GM18526 (cell line): ENCODE measurements around the gene SAMD4A.

Experiments used
- POLR2A ChIP-seq: IDR thresholded peaks from 3 replicates; pipeline ENCODE4 v1.6.1; 2011; ENCODE audit not compliant: insufficient read length; ENCODE audit errors: extremely low read depth

Gene SAMD4A, protein sequence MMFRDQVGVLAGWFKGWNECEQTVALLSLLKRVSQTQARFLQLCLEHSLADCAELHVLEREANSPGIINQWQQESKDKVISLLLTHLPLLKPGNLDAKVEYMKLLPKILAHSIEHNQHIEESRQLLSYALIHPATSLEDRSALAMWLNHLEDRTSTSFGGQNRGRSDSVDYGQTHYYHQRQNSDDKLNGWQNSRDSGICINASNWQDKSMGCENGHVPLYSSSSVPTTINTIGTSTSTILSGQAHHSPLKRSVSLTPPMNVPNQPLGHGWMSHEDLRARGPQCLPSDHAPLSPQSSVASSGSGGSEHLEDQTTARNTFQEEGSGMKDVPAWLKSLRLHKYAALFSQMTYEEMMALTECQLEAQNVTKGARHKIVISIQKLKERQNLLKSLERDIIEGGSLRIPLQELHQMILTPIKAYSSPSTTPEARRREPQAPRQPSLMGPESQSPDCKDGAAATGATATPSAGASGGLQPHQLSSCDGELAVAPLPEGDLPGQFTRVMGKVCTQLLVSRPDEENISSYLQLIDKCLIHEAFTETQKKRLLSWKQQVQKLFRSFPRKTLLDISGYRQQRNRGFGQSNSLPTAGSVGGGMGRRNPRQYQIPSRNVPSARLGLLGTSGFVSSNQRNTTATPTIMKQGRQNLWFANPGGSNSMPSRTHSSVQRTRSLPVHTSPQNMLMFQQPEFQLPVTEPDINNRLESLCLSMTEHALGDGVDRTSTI

DNA sequence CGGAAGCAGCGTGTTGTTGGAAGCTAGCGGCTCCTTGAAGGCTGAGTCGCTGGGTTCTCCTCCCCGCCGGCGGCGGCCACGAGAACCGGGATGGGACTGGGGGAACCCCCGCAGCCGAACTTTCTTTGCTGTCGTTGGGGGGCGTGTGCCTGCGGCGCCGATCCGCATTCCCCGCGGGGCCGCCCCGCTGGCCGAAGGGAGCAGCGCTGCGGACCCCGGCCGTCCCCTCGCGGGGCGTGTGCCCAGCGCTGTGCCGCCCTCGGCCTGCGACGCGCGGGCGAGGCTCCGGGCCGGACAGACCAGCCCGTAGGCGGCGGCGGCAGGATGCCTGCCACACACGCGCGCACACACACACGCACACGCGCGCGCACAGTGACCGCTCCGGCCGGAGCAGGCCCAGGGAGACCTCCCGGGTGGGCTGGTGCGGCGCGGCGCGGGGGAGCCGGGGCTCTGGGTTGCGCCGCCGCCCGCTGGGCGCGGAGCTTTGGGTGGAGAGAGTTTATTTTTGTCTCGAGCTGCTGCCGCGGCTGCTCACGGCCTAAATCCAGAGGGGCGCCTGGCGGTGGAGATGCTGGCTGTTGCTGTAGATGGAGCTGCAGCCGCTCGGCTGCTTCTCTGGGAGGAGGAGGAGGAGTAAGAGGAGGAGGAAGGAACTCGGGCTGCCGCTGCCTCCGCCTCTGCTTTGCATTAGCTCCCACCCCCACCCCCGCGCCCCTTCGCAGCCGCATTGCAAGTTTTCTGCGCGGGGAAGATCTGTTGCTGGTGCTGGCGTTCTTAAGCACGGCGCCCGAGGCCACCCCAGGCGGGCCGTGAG is at the start of gene SAMD4A:
Gene SAMD4A (plus strand): TSS at position 719 of the 814 bp plus-strand sequence. CDS start 789 bp downstream, outside the sequence.
- no peak for TF ChIP-seq POLR2A

GRCh38 chr14:54524410-54524809 is 42.5 kb upstream of the SAMD4A start:
- TF ChIP-seq POLR2A, result no peak

DNA sequence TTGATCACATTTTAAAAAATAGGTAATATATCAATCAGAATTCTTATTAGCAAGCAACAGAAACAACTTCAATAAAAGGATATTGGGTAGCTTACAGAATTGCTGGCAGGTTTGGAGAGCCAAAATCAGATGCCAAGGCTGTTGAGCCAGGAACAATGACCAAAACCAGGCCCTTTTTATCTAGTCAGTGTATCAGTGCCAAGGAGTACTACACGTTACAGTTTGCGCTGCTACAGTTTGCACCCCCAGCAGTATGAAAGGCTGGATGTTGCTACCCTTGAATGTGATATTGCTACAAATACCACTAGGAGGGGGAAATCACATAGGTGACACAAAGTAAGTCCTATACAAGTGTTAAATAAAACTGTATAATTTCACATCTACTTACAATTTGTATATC is 38.0 kb upstream of the SAMD4A start:
- TF ChIP-seq POLR2A, result no peak

DNA sequence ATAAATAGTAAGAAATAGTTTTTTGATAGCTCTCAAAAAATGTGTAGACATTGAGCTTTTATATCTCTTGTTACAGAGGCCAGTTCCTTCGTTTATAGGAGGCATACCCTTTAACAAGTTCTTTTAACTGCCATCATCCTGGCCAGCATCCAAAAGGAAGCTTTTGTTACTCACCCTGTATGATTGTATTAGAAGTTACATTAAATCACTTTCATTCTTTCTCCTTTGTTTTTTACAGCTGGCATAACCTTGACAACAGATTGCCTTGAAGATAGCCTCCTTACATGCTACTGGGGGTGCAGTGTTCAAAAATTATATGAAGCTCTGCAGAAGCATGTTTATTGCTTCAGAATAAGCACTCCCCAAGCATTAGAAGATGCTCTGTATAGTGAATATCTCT is 37.1 kb upstream of the SAMD4A start:
- no peak for TF ChIP-seq POLR2A

GRCh38 chr14:54532111-54533012 is 34.6 kb upstream of the SAMD4A start:
- no peak for TF ChIP-seq POLR2A

DNA sequence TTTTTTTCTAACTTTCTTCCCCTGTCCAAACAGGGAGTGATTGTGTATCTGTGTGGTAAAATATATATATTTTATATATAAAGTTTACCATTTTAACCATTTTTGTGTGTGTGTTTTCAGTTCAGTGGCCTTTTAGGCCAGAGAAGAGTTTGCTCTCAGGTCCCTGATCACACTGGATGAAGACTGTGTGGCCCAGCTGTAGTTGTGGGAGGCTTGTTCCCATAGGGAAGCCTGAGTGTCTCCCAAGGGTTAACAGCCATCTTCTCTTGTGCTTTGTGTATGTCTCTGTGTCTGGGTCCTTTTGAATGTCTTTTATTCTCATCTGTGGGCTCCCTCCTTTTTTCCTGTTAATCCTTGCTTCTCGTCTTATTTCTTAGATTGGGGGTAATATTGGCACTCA is 33.8 kb upstream of the SAMD4A start:
- no peak for TF ChIP-seq POLR2A

DNA sequence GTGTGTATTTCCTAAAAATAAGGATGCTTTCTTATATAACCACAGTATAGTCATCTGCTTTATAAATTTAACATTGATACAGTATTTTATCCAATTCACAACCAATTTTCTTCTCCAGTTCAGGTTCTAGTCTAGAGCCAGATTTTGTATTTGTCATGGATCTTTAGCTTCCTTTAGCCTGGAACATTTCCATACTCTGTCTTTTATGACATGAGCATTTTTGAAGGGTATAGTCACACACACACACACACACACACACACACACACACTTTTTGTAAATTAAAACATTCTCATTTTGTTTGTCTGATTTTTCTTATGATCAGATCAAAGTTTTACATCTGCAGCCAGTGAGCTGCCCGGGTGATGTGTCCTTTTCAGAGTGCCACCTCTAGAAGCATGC is 31.8 kb upstream of the SAMD4A start:
- TF ChIP-seq POLR2A, result no peak

DNA sequence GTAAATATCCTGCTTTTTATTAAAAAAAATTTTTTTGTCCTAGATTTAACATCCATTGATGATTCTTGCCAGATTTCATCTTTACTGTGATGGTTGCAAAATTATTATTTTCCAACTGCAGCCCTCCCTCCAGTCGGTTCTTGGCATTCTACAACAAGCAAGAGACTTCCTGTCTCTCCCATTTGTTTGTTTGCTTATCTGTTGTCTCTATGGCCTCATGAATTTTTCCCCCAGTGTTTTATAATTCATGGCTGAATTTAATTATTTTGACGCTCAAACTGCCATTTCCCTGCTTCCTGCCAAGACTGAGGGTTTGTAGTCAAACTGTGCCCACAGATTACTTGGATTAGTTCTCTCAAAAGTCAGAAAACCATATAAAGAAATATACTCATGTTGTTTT is 31.3 kb upstream of the SAMD4A start:
- no peak for TF ChIP-seq POLR2A

- TF ChIP-seq POLR2A, result no peak
These were observed 29.3 kb upstream of the SAMD4A start for GRCh38 chr14:54537651-54538050.

GRCh38 chr14:54538055-54538454 is 28.9 kb upstream of the SAMD4A start:
- no peak for TF ChIP-seq POLR2A

DNA sequence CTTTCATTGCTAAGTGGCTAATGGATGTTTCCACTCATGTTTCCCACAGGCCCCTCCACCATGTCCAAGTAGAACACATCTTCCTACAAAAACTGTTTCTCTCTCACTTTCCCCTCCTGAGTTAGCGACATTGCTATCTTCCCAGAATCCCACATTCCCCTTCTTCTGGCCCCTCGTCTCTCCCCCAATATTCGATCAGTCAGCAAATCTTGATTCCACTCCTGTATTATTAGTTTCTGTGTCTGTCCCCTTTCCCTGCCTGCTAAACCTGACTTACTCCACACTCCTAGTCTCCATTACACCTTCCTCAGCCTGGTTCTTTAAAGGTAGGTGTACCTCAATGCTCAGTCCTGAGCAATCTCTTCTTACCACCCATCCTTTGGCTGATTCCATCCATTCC is 19.3 kb upstream of the SAMD4A start:
- TF ChIP-seq POLR2A, result no peak

- no peak for TF ChIP-seq POLR2A
These were observed 18.4 kb upstream of the SAMD4A start for GRCh38 chr14:54548491-54548890.

- no peak for TF ChIP-seq POLR2A
These were observed 17.1 kb upstream of the SAMD4A start for GRCh38 chr14:54549862-54550261.

DNA sequence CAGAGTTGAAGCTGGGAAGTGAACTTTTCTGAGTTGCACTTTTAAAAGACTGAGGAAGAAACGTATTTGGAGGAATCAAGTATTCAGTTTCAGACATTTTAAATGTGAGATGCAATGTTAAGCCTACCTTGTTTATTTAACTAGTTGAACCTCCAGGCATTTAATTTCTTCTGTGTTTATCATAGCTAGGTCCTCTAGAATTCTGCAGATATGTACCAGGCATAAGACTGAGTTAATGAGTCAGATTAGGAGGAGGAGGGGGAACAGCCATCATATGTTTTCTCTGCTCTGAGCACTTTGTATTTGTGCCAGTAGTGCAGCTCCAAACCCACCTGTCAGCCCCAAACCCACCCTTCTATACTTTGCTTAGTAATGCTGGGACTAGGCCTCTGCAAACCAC is 16.4 kb upstream of the SAMD4A start:
- TF ChIP-seq POLR2A, result no peak

DNA sequence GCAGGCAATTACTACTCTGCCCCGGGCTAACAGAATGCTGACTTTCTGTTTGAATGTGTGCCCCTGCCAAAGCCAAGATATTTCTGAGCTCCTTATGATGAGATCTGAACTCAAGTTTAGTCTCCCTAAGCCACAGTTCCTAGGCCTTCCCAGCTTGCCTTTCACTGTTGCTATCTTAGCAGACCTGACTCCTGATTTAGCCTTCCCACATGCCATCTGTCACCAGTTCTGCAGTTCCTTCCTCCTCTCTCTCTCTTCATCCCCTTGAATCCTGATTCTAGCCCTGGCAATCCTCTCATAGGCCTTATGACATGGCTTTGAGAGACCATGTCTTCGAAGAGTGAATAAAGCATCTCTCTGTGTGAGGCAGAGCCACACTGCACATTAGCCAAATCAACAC is 12.5 kb upstream of the SAMD4A start:
- TF ChIP-seq POLR2A, result no peak
